Omental fat pad (tissue), 4 donors: ENCODE data around the gene CAB39L. TPM values are rescaled to one million over a fixed set of nuclear protein-coding genes. Genes with fewer than 3 reads are reported as not detected.

Experiments
- ATAC-seq: fragments of 150-250 bp; one replicate; pipeline ENCODE4 v1.9.1; 2016; ENCODE audit warnings: mild to moderate bottlenecking, moderate library complexity; ENCODE audit not compliant: low FRiP score
- DNase-seq: peaks from one replicate; pipeline ENCODE4 v3.0.0-alpha.2; 2019; ENCODE audit warnings: low spot score
- total RNA-seq, 4 donors: library from RNA; depleted of rRNA; stranded (reverse); fragments of >200 nt; gene quantifications; one replicate each; pipeline ENCODE4 v1.1.0, GENCODE V29; 2016
- TF ChIP-seq, protein P1 (sequence below), 3 donors: fragments of 450-650 bp; IDR thresholded peaks; one replicate each; pipeline ENCODE4 v1.5.1; 2016 to 2017; ENCODE audit warnings: antibody characterized with exemption in 3 of 3, mild to moderate bottlenecking in 3 of 3, moderate library complexity in 2 of 3

CAB39L gene
- total RNA-seq, 4 donors from 2014 or later = 16.0 to 39.4 (median 25.7) TPM

DNA sequence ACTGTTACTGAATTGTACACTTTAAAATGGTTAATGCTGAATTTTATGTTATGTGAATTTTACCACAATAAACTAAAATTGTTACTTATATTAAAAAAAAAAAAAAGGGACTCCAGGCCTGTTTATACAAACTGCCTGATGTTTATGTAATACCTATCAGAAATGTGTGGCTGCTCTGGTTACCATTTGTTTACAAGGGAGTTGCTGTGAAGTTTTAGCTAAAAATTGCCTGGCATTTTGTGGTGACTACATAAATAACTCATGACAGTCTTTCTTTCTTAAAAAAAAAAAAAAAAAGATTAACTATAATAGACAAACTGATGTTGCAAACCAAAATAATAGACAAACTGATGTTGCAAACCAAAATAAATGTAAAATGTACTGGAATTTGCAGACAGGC, 124.3 kb downstream of the CAB39L start:
- DNase-seq (no peak), ATAC-seq (no peak)
- TF ChIP-seq, protein P1, sequence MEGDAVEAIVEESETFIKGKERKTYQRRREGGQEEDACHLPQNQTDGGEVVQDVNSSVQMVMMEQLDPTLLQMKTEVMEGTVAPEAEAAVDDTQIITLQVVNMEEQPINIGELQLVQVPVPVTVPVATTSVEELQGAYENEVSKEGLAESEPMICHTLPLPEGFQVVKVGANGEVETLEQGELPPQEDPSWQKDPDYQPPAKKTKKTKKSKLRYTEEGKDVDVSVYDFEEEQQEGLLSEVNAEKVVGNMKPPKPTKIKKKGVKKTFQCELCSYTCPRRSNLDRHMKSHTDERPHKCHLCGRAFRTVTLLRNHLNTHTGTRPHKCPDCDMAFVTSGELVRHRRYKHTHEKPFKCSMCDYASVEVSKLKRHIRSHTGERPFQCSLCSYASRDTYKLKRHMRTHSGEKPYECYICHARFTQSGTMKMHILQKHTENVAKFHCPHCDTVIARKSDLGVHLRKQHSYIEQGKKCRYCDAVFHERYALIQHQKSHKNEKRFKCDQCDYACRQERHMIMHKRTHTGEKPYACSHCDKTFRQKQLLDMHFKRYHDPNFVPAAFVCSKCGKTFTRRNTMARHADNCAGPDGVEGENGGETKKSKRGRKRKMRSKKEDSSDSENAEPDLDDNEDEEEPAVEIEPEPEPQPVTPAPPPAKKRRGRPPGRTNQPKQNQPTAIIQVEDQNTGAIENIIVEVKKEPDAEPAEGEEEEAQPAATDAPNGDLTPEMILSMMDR (IDR thresholded peaks at IDR 0.05) = no peak

DNA sequence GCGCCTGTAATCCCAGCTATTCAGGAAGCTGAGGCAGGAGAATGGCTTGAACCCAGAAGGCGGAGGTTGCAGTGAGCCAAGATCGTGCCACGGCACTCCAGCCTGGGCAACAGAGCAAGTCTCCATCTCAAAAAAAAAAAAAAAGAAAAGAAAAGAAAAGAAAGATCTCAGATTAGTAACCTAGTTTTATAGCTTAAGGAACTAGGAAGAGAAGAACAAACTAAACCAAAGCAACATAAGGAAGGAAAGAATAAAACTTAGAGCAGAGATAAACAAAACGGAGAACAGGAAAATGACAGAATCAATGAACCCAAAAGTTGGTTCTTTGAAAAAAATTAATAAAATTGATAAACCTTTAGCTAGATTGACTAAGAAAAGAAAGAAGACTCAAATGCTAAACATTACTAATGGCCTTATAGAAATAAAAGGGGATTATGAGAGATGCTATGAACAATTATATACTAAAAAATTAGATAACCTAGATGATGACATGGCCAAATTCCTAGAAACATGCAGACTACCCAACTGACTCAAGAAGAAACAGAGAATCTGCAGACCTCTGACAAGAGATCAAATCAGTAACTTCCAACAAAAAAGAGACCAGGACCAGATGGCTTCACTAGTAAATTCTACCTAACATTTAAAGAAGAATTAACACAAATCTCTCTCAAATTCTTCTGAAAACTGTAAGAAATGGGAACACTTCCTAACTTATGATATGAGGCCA, 127.9 kb downstream of the CAB39L start:
- DNase-seq (no peak), ATAC-seq (no peak)
- TF ChIP-seq, protein P1 (IDR thresholded peaks at IDR 0.05) = no peak

DNA sequence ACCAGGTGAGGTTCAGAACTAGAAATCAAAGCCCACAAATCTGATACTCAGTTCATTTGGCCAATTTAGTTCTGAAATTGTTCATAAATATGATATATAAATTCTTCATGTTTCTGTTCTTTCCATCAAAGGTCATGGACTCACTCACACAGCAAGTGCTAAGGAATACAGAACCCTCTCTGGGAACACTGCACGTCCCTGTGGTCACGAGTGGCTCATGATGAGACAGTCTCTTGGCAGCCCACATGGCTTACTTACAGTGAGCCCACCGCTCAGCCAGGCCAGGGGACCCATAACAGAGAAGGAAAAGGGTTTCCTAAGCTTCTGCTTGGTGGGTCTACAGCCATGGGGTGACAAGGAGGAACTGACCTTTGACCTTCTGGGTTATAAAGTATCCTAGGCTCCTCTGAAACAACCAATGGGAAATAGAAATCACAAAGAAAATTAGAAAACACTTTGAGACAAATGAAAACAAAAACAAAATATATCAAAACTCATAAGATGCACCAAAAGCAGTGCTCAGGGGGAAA, 128.8 kb downstream of the CAB39L start:
- ATAC-seq (no peak), DNase-seq (no peak)
- TF ChIP-seq, protein P1 (IDR thresholded peaks at IDR 0.05) = no peak

DNA sequence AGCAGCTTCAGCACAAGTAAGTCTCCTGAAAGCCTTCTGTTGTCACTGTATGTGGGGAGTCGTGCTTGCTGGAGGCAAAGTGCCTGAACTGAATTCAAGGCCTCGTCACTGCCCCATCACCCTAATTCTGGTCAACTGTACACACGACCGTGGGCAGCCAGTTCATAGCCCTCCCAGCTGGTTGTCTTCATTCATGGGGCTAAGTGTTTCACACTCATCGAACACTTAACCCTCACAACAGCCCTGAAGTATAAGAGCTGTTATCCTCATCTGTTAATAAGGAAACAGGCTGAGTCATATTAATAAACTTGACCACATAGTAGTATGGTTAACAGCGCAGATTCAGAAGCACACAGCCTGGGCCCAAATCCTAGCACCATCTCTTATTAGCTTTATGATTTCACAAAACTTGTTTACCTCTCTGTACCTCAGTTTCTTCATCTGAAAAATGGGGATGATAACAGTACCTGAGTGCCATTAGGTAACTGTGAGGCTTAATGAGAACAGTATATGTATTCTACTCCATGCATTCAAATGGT, 129.5 kb downstream of the CAB39L start:
- ATAC-seq (peak; percentile 35), DNase-seq (no peak)
- TF ChIP-seq, protein P1 (IDR thresholded peaks at IDR 0.05) = no peak

DNA sequence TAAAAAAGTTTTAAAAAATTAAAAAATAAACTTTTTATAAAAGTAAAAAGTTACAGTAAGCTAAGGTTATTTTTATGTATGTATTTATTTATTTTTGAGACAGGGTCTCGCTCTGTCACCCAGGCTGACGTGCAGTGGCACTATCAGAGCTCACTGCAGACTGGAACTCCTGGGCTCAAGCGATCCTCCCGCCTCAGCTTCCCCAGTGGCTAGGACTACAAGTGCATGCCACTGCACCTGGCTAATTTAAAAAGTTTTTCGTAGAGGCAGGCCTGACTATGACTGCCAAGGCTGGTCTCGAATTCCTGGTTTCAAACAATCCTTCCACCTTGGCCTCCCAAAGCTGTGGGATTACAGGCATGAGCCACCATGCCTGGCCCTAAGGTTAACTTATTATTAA, 132.0 kb downstream of the CAB39L start:
- DNase-seq (no peak), ATAC-seq (no peak)
- TF ChIP-seq, protein P1 (IDR thresholded peaks at IDR 0.05) = no peak

DNA sequence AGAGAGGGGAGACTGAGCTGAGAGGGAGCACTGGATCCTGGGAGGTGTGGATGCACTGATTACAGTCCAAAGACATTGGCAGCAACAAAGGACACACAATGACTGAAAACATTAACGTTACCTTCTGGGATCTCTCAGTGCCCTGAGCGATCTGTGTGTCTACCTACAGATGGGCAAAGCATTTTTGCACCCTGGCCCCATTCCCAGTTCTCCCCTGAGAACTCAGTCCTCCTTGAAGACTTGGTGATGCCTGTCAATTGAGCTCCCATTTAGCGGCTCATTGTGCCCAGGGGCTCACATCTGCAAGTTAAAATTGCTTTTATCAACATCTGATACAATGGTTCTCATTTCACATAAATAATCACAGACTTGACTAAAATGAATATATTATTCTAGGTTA, 133.6 kb downstream of the CAB39L start:
- TF ChIP-seq, protein P1 (IDR thresholded peaks at IDR 0.05) = no peak
- ATAC-seq (no peak), DNase-seq (no peak)
